ENCODE data around the gene EML3. TPM values are rescaled to one million over a fixed set of nuclear protein-coding genes. Genes with fewer than 3 reads are reported as not detected.

EML3 gene
- total and polyA plus RNA-seq, 2 of the 8 experiments (the other 6 are each of a cell fraction or from before 2014, with no cell fraction given): 19.2 to 29.9 TPM

DNA sequence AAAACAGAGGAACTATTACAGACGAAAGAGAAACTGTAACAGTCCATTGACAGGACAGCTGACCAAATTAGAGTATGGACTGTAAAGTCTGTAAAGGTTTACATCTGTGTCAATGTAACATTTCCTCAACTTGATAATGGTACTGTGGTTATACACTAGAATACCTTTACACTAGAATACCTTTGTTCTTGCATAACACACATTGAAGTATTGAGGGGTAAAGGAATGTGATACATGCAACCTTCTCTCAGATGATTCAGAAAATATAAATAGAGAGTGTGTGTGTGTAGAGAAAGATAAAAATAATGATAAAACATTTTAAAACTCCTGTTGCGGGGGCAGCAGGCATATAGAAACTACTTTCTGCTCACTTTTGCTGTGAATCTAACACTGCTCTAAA is 33.3 kb downstream of the EML3 start (continued):
- TF ChIP-seq SIN3A (conservative IDR thresholded peaks at IDR 0.05 in 1 of 2, IDR thresholded peaks at IDR 0.05 in 1 of 2; ENCODE audit: low read depth in 1 of 2, low read length in 2 of 2) (no peak), SIRT6 (IDR thresholded peaks at IDR 0.05; ENCODE audit: low read length) (no peak), NRF1 (IDR thresholded peaks at IDR 0.05; ENCODE audit: low read depth, low read length) (no peak)
